H1 (cell line): ENCODE measurements around the gene BCL2L12. TPM values are rescaled to one million over a fixed set of nuclear protein-coding genes. Genes with fewer than 3 reads are reported as not detected.

Experiments used
- CTCF ChIA-PET: fragments of 300-600 bp; sonication (Branson Sonifier 250); formaldehyde crosslinking; loops from one replicate; lab custom pipeline; 2021; ENCODE audit not compliant: partially characterized antibody; lab: Charles Lee
- POLR2A ChIA-PET: fragments of 300-600 bp; sonication (Branson Sonifier 250); formaldehyde crosslinking; loops from one replicate; lab custom pipeline; 2021; ENCODE audit warnings: inconsistent platforms; ENCODE audit not compliant: partially characterized antibody; lab: Charles Lee
- DNase-seq, 2 experiments: peaks; one replicate each; pipeline versions ENCODE4 v3.0.0 to v3.0.0-alpha.2; 2010 to 2022; ENCODE audit warnings: low spot score in 2 of 2, low read depth in 1 of 2, mixed read lengths in 1 of 2
- FAIRE-seq: peaks from 2 replicates; lab custom pipeline; 2011; peaks lifted over from hg19 to GRCh38; lab: Jason Lieb, UNC
- H2AFZ ChIP-seq: 2 replicates; pipeline ENCODE4 v1.8.1; 2012; ENCODE audit warnings: low read length, inconsistent platforms
- H2AK5ac ChIP-seq: 2 replicates; pipeline ENCODE4 v1.6.1; 2013; ENCODE audit warnings: low read depth, low read length
- H2BK120ac ChIP-seq: replicated peaks from 2 replicates; pipeline ENCODE3; 2013; ENCODE audit warnings: low read depth, low read length, inconsistent platforms
- H2BK12ac ChIP-seq: 2 replicates; pipeline ENCODE4 v1.6.1; 2013; ENCODE audit warnings: low read depth, low read length
- H2BK15ac ChIP-seq: 2 replicates; pipeline ENCODE4 v1.6.1; 2013; ENCODE audit warnings: low read length
- H2BK20ac ChIP-seq: 2 replicates; pipeline ENCODE4 v1.6.1; 2013; ENCODE audit warnings: low read length
- H2BK5ac ChIP-seq: 2 replicates; pipeline ENCODE4 v1.6.1; 2013; ENCODE audit warnings: low read depth, low read length
- H3K14ac ChIP-seq: 2 replicates; pipeline ENCODE4 v1.6.1; 2013; ENCODE audit warnings: inconsistent platforms; ENCODE audit not compliant: insufficient read length
- H3K18ac ChIP-seq: 2 replicates; pipeline ENCODE4 v1.6.1; 2013; ENCODE audit warnings: low read length; ENCODE audit errors: extremely low read depth
- H3K23ac ChIP-seq: 2 replicates; pipeline ENCODE4 v1.6.1; 2013; ENCODE audit warnings: inconsistent platforms; ENCODE audit not compliant: insufficient read length
- H3K23me2 ChIP-seq: 2 replicates; pipeline ENCODE4 v1.6.1; 2013; ENCODE audit warnings: low read depth, low read length
- H3K27ac ChIP-seq: 2 replicates; pipeline ENCODE4 v1.6.1; 2011; ENCODE audit warnings: low read depth, low read length, inconsistent platforms
- H3K27me3 ChIP-seq, 4 experiments: replicated peaks in 1 of 4; 1 replicate in 1 of 4; 2 replicates in 3 of 4; pipeline versions ENCODE4 v1.6.1 to v1.8.1; 2011 to 2013; ENCODE audit warnings: low read length in 3 of 4, mild to moderate bottlenecking in 3 of 4, inconsistent platforms in 2 of 4, mixed read lengths in 2 of 4, moderate library complexity in 1 of 4; ENCODE audit not compliant: control insufficient read depth in 3 of 4, insufficient read depth in 3 of 4; ENCODE audit errors: extremely low read depth in 1 of 4
- H3K36me3 ChIP-seq, 4 experiments: 2 replicates each; pipeline versions ENCODE4 v1.6.1 to v1.8.1; 2011 to 2013; ENCODE audit warnings: mild to moderate bottlenecking in 4 of 4, low read length in 3 of 4, moderate library complexity in 2 of 4, control low read depth in 1 of 4, inconsistent platforms in 1 of 4; ENCODE audit not compliant: insufficient read depth in 4 of 4, control insufficient read depth in 2 of 4
- H3K4ac ChIP-seq: replicated peaks from 2 replicates; pipeline ENCODE3; 2013; ENCODE audit warnings: low read length, low read depth, mixed read lengths, inconsistent platforms; ENCODE audit not compliant: insufficient read length
- H3K4me1 ChIP-seq, 4 experiments: replicated peaks in 1 of 4; 1 replicate in 1 of 4; 2 replicates in 3 of 4; pipeline versions ENCODE4 v1.6.1 to v1.8.1; 2011 to 2013; ENCODE audit warnings: low read length in 3 of 4, inconsistent platforms in 2 of 4, mixed read lengths in 1 of 4; ENCODE audit not compliant: insufficient read depth in 4 of 4, control insufficient read depth in 3 of 4
- H3K4me2 ChIP-seq, 2 experiments: 2 replicates each; pipeline versions ENCODE4 v1.6.1 to v1.8.1; 2011 to 2013; ENCODE audit warnings: low read depth in 2 of 2, low read length in 2 of 2, control low read depth in 1 of 2, inconsistent platforms in 1 of 2, mild to moderate bottlenecking in 1 of 2; ENCODE audit not compliant: insufficient read depth in 1 of 2
- H3K4me3 ChIP-seq, 4 experiments: fragments of 200-600, 300-600 bp in 1 of 4; sonication (generic), shearing (Covaris generic), sonication (Bioruptor Twin) in 1 of 4; 2 replicates each; pipeline versions ENCODE4 v1.5.1 to v1.8.1; 2011 to 2016; ENCODE audit warnings: low read length in 4 of 4, low read depth in 3 of 4, control low read depth in 2 of 4, inconsistent platforms in 2 of 4, mild to moderate bottlenecking in 2 of 4, mixed read lengths in 1 of 4, moderate library complexity in 1 of 4; ENCODE audit not compliant: insufficient read depth in 2 of 4; ENCODE audit errors: extremely low read depth in 1 of 4
- H3K56ac ChIP-seq: replicated peaks from 2 replicates; pipeline ENCODE3; 2013; ENCODE audit warnings: low read depth, mild to moderate bottlenecking, mixed read lengths, low read length, inconsistent platforms; ENCODE audit not compliant: insufficient read length
- H3K79me1 ChIP-seq: 2 replicates; pipeline ENCODE4 v1.6.1; 2013; ENCODE audit warnings: low read depth, low read length, control low read depth
- H3K79me2 ChIP-seq, 2 experiments: 2 replicates each; pipeline versions ENCODE4 v1.6.1 to v1.8.1; 2012 to 2013; ENCODE audit warnings: low read length in 2 of 2, mild to moderate bottlenecking in 2 of 2, inconsistent platforms in 1 of 2; ENCODE audit not compliant: insufficient read depth in 2 of 2, control insufficient read depth in 1 of 2
- H3K9ac ChIP-seq, 4 experiments: replicated peaks in 1 of 4; 1 replicate in 1 of 4; 2 replicates in 3 of 4; pipeline versions ENCODE4 v1.6.1 to v1.8.1; 2011 to 2013; ENCODE audit warnings: low read depth in 3 of 4, low read length in 3 of 4, control low read depth in 2 of 4, mild to moderate bottlenecking in 2 of 4, moderate library complexity in 2 of 4, inconsistent platforms in 1 of 4; ENCODE audit errors: extremely low read depth in 1 of 4
- H3K9me3 ChIP-seq, 2 experiments: 2 replicates each; pipeline versions ENCODE4 v1.6.1 to v1.8.1; 2012 to 2013; ENCODE audit warnings: mild to moderate bottlenecking in 2 of 2, moderate library complexity in 2 of 2, control low read depth in 1 of 2, inconsistent platforms in 1 of 2, low read depth in 1 of 2, low read length in 1 of 2, mixed read lengths in 1 of 2; ENCODE audit not compliant: insufficient read depth in 2 of 2
- H4K20me1 ChIP-seq, 2 experiments: replicated peaks in 1 of 2; 2 replicates each; pipeline versions ENCODE3 to v1.8.1; 2011 to 2013; ENCODE audit warnings: inconsistent platforms in 2 of 2, low read length in 2 of 2, mild to moderate bottlenecking in 1 of 2; ENCODE audit not compliant: insufficient read depth in 2 of 2, control insufficient read depth in 1 of 2
- H4K5ac ChIP-seq: 2 replicates; pipeline ENCODE4 v1.6.1; 2013; ENCODE audit warnings: low read length, low read depth, mixed read lengths, inconsistent platforms; ENCODE audit not compliant: insufficient read length
- H4K8ac ChIP-seq: 2 replicates; pipeline ENCODE4 v1.8.0; 2013; ENCODE audit warnings: mild to moderate bottlenecking, moderate library complexity, low read length, inconsistent platforms; ENCODE audit not compliant: insufficient read depth; ENCODE audit errors: extremely low read depth
- H4K91ac ChIP-seq: replicated peaks from 2 replicates; pipeline ENCODE3; 2013; ENCODE audit warnings: low read length, mixed read lengths, inconsistent platforms; ENCODE audit not compliant: insufficient read length
- ATF3 ChIP-seq: IDR thresholded peaks from 2 replicates; pipeline ENCODE4 v1.6.1; 2011; ENCODE audit warnings: low read depth, mild to moderate bottlenecking, low read length; ENCODE audit not compliant: insufficient read depth
- CTBP2 ChIP-seq: IDR thresholded peaks from 2 replicates; pipeline ENCODE4 v1.7.0; 2011; ENCODE audit warnings: borderline replicate concordance, mild to moderate bottlenecking, moderate library complexity, mixed read lengths, low read length; ENCODE audit not compliant: insufficient read depth, insufficient read length
- EGR1 ChIP-seq: IDR thresholded peaks from 2 replicates; pipeline ENCODE4 v1.6.1; 2011; ENCODE audit warnings: low read depth, low read length, borderline replicate concordance
- GTF2F1 ChIP-seq: IDR thresholded peaks from 2 replicates; pipeline ENCODE4 v1.6.1; 2012; ENCODE audit warnings: low read depth, low read length, improper control_type of control experiment, borderline replicate concordance
- HDAC6 ChIP-seq: IDR thresholded peaks from one replicate; pipeline ENCODE4 v1.7.1; 2012; ENCODE audit warnings: low read depth, mild to moderate bottlenecking, inconsistent platforms, low read length, moderate library complexity
- KDM4A ChIP-seq: IDR thresholded peaks from one replicate; pipeline ENCODE4 v1.7.1; 2012; ENCODE audit warnings: low read depth, mild to moderate bottlenecking, moderate library complexity, low read length, inconsistent platforms; ENCODE audit not compliant: severe bottlenecking
- PHF8 ChIP-seq: fragments of 200-600 bp; sonication (generic); conservative IDR thresholded peaks from 2 replicates; pipeline ENCODE4 v1.7.1; 2012; ENCODE audit warnings: low read depth, mild to moderate bottlenecking, inconsistent platforms, low read length, moderate library complexity
- RNF2 ChIP-seq: fragments of 200-900, 300-1000 bp; sonication (generic); IDR thresholded peaks from 2 replicates; pipeline ENCODE4 v1.7.1; 2016; ENCODE audit warnings: borderline replicate concordance, low read depth, mild to moderate bottlenecking, antibody characterized with exemption, low read length; ENCODE audit not compliant: poor library complexity, severe bottlenecking; ENCODE audit errors: missing control alignments
- SIRT6 ChIP-seq: IDR thresholded peaks from one replicate; pipeline ENCODE4 v1.7.1; 2012; ENCODE audit warnings: low read length, inconsistent platforms
- SP2 ChIP-seq: IDR thresholded peaks from 2 replicates; pipeline ENCODE4 v1.6.1; 2012; ENCODE audit warnings: mild to moderate bottlenecking, low read length, inconsistent platforms
- TAF7 ChIP-seq: optimal IDR thresholded peaks from 2 replicates; pipeline ENCODE3; 2011; ENCODE audit warnings: low read depth, mild to moderate bottlenecking, inconsistent platforms, low read length, moderate library complexity, borderline replicate concordance
- TBP ChIP-seq: IDR thresholded peaks from 2 replicates; pipeline ENCODE4 v1.6.1; 2011; ENCODE audit warnings: low read depth, low read length, improper control_type of control experiment
- WGBS, 2 experiments: shearing (Covaris generic) in 1 of 2; methylation state at CpG; one replicate each; pipeline versions ENCODE4 v1.1.6 to v1.1.7; 2013 to 2015; ENCODE audit warnings: low lambda C conversion rate in 2 of 2, mixed read lengths in 2 of 2, inconsistent platforms in 1 of 2, low coverage in 1 of 2, missing lambda C conversion rate in 1 of 2; ENCODE audit not compliant: insufficient replicate concordance in 2 of 2, insufficient coverage in 1 of 2, insufficient read length in 1 of 2; ENCODE audit errors: extremely low coverage in 1 of 2, missing lambda C conversion rate in 1 of 2; 5-methylcytosine and 5-hydroxymethylcytosine counted together
- polyA plus RNA-seq, 7 experiments: library from polyadenylated mRNA; depleted of rRNA in 3 of 7; stranded (reverse) in 5 of 7; unstranded in 2 of 7; fragments of >200 nt in 5 of 7; fragments of 200-250 nt in 2 of 7; gene quantifications; 1 replicate in 5 of 7; 2 replicates in 1 of 7; 4 replicates in 1 of 7; pipeline versions ENCODE4 v1.2.1 to v1.2.3, GENCODE V29; 2011 to 2013; ENCODE audit warnings: missing spikeins in 2 of 7, mixed read lengths in 2 of 7
- total RNA-seq: library from RNA; stranded (reverse); fragmentation: NEBNext Ultra II Directional; extraction: Animal tissue kit (Norgen Biotek cat#: 25700); gene quantifications from 2 replicates; pipeline ENCODE4 v1.2.1, GENCODE V29; 2021

The BCL2L12 gene
- total and polyA plus RNA-seq, 2 of the 8 experiments (the other 6 are each of a cell fraction or from before 2014, with no cell fraction given) = 126 to 209 TPM

GRCh38 chr19:49687150-49687549 is 21.4 kb downstream of the BCL2L12 start:
- H4K5ac ChIP-seq = no peak overlapping the region
- H3K18ac ChIP-seq = no peak overlapping the region
- CTCF ChIA-PET = interaction anchor here (0.6 to 2.0 kb wide), 5 partner anchors 8 to 339 kb away, joined by 3 to 11 read pairs (median 4); no protein-coding TSS in a partner anchor
- no peak for DNase-seq
- peaks cover 0 to 13% of the 10 kb centered on the region in 2 experiments; a peak in 2 of 4 replicates for H3K79me2 ChIP-seq
- no peak overlapping the region for H3K27ac ChIP-seq
- no peak overlapping the region for H3K4me3 ChIP-seq
- H3K23me2 ChIP-seq = peaks cover 20% of the 10 kb centered on the region
- no peak overlapping the region for H2BK120ac ChIP-seq
- H3K4me2 ChIP-seq = no peak overlapping the region
- WGBS, 2 experiments = 94% methylated on average over 8 of the region's 12 CpGs; no CpG with 5 or more reads in 1 of the 2 experiments
- no peak overlapping the region for H4K8ac ChIP-seq
- no peak overlapping the region for H2AK5ac ChIP-seq
- no peak overlapping the region for H3K4ac ChIP-seq
- H2BK12ac ChIP-seq = no peak overlapping the region
- no peak overlapping the region for H2AFZ ChIP-seq
- no peak overlapping the region for H3K56ac ChIP-seq
- H3K14ac ChIP-seq = no peak overlapping the region
- peaks cover 21 to 41% of the 10 kb centered on the region in 2 experiments for H4K20me1 ChIP-seq
- peaks cover 0 to 21% (median 14%) of the 10 kb centered on the region in 4 experiments; a peak in 6 of 7 replicates for H3K4me1 ChIP-seq
- H3K9ac ChIP-seq = no peak overlapping the region
- POLR2A ChIA-PET = interaction anchor here (0.7 to 12.2 kb wide), 8 partner anchors 8 to 191 kb away, joined by 3 to 168 read pairs (median 4); partner anchors contain the start of genes PRMT1 and RPS11
- FAIRE-seq = no peak
- H3K9me3 ChIP-seq = no peaks in the 10 kb centered on the region
- peaks cover 10% of the 10 kb centered on the region; the same call in 1 of the 2 replicates for H3K79me1 ChIP-seq
- peaks cover 21 to 50% (median 34%) of the 10 kb centered on the region in 4 experiments for H3K36me3 ChIP-seq
- no peak overlapping the region for H4K91ac ChIP-seq
- H2BK5ac ChIP-seq = no peak overlapping the region
- no peaks in the 10 kb centered on the region for H3K27me3 ChIP-seq
- no peak overlapping the region for H2BK15ac ChIP-seq
- no peak overlapping the region for H2BK20ac ChIP-seq
- no peak for TF ChIP-seq SIRT6
- TF ChIP-seq ATF3 = no peak
- TF ChIP-seq GTF2F1 = no peak
- TF ChIP-seq HDAC6 = no peak
- no peak for TF ChIP-seq TBP
- TF ChIP-seq SP2 = no peak
- TF ChIP-seq CTBP2 = no peak
- no peak for TF ChIP-seq RNF2
- TF ChIP-seq EGR1 = no peak
- TF ChIP-seq TAF7 = no peak
- TF ChIP-seq KDM4A = no peak
- TF ChIP-seq PHF8 = no peak
- TF ChIP-seq, all 59 proteins: peak for 0
- H3K23ac ChIP-seq = no peak overlapping the region
